ENCODE results near the gene TYW1B.
"Not testable (repeated sequence)": the region's sequence is repeated elsewhere in the genome, so short reads cannot be mapped to it uniquely, and the experiment has no call there.

TYW1B gene

GRCh38 chr7:72577107-72577506, 250.9 kb downstream of the TYW1B start:
- no peak for DNase-seq (ENCODE audit: low read depth, low spot score)
- Histone ChIP-seq H3K9me3 (ENCODE audit: insufficient read depth, low read length) (no peaks in the 10 kb centered on the region), H3K4me1 (ENCODE audit: insufficient read depth, insufficient read length) (no peaks in the 10 kb centered on the region), H3K4me3 (ENCODE audit: insufficient read length, low read depth) (no peak overlapping the region), H3K27me3 (ENCODE audit: insufficient read depth, insufficient read length) (no peaks in the 10 kb centered on the region), H3K9ac (ENCODE audit: insufficient read length, low read depth) (no peak overlapping the region), H3K36me3 (ENCODE audit: insufficient read depth, insufficient read length, low read length) (no peaks in the 10 kb centered on the region)
- TF ChIP-seq SUZ12 (IDR thresholded peaks at IDR 0.05; ENCODE audit: extremely low read depth, insufficient read depth, insufficient read length) (no peak), ZNF274 (IDR thresholded peaks at IDR 0.05; ENCODE audit: low read depth, low read length) (no peak), YY1 (IDR thresholded peaks at IDR 0.05; ENCODE audit: insufficient read depth, insufficient read length) (no peak)

GRCh38 chr7:72561988-72562387, 266.0 kb downstream of the TYW1B start:
- H3K4me1 ChIP-seq (ENCODE audit: insufficient read depth, insufficient read length); DNase-seq (ENCODE audit: low read depth, low spot score); H3K27me3 ChIP-seq (ENCODE audit: insufficient read depth, insufficient read length); H3K9ac ChIP-seq (ENCODE audit: insufficient read length, low read depth); H3K9me3 ChIP-seq (ENCODE audit: insufficient read depth, low read length); H3K36me3 ChIP-seq (ENCODE audit: insufficient read depth, insufficient read length, low read length); H3K4me3 ChIP-seq (ENCODE audit: insufficient read length, low read depth): not testable (repeated sequence)

DNA sequence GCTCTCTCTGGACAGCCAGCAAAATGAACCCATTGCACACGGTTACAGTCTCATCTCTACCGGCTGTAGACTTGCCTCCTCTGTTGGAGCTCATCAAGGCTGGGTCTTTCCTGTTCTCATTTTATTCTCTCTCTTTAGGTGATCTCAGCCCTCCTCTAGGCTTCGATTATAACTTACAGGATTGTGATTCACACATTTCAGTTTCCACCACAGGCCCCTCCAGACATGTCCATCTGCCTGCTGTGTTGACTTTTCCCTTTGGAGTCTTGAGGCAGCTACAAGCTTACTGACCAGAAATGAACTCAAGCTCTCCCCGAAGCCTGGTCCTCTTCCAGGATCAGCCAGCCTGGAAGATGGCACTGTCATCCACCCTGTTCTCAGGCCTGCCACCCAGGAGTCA, 268.5 kb downstream of the TYW1B start:
- not testable (repeated sequence) for H3K9me3 ChIP-seq (ENCODE audit: insufficient read depth, low read length); H3K9ac ChIP-seq (ENCODE audit: insufficient read length, low read depth); H3K27me3 ChIP-seq (ENCODE audit: insufficient read depth, insufficient read length); H3K4me1 ChIP-seq (ENCODE audit: insufficient read depth, insufficient read length); H3K36me3 ChIP-seq (ENCODE audit: insufficient read depth, insufficient read length, low read length); DNase-seq (ENCODE audit: low read depth, low spot score); H3K4me3 ChIP-seq (ENCODE audit: insufficient read length, low read depth)

DNA sequence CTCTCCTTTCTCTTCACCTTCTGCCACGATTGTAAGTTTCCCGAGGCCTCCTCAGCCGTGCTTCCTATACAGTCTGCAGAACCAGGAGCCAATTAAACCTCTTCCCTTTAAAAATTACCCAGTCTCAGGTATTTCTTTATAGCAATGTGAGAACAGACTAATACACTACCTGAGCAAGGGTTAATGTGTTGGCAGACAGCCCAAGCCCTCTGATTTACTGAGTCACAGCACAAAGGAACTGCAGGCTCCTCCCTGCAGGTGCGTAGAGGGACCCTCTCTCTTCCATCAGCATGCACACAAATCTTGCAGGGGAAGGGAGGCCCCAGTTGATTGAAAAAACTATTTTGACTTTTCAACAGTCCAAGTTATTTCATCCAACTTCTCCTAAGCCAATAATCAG, 271.3 kb downstream of the TYW1B start:
- H3K9ac ChIP-seq (ENCODE audit: insufficient read length, low read depth); H3K27me3 ChIP-seq (ENCODE audit: insufficient read depth, insufficient read length); H3K9me3 ChIP-seq (ENCODE audit: insufficient read depth, low read length); DNase-seq (ENCODE audit: low read depth, low spot score); H3K4me3 ChIP-seq (ENCODE audit: insufficient read length, low read depth); H3K4me1 ChIP-seq (ENCODE audit: insufficient read depth, insufficient read length); H3K36me3 ChIP-seq (ENCODE audit: insufficient read depth, insufficient read length, low read length): not testable (repeated sequence)

- H3K4me3 ChIP-seq (ENCODE audit: insufficient read length, low read depth); H3K9me3 ChIP-seq (ENCODE audit: insufficient read depth, low read length); DNase-seq (ENCODE audit: low read depth, low spot score); H3K27me3 ChIP-seq (ENCODE audit: insufficient read depth, insufficient read length); H3K9ac ChIP-seq (ENCODE audit: insufficient read length, low read depth); H3K36me3 ChIP-seq (ENCODE audit: insufficient read depth, insufficient read length, low read length); H3K4me1 ChIP-seq (ENCODE audit: insufficient read depth, insufficient read length): not testable (repeated sequence)
Measured at GRCh38 chr7:72555238-72555637, 272.8 kb downstream of the TYW1B start.

GRCh38 chr7:72554401-72554800, 273.6 kb downstream of the TYW1B start:
- not testable (repeated sequence) for H3K4me3 ChIP-seq (ENCODE audit: insufficient read length, low read depth); H3K9ac ChIP-seq (ENCODE audit: insufficient read length, low read depth); DNase-seq (ENCODE audit: low read depth, low spot score); H3K36me3 ChIP-seq (ENCODE audit: insufficient read depth, insufficient read length, low read length); H3K4me1 ChIP-seq (ENCODE audit: insufficient read depth, insufficient read length); H3K9me3 ChIP-seq (ENCODE audit: insufficient read depth, low read length); H3K27me3 ChIP-seq (ENCODE audit: insufficient read depth, insufficient read length)

DNA sequence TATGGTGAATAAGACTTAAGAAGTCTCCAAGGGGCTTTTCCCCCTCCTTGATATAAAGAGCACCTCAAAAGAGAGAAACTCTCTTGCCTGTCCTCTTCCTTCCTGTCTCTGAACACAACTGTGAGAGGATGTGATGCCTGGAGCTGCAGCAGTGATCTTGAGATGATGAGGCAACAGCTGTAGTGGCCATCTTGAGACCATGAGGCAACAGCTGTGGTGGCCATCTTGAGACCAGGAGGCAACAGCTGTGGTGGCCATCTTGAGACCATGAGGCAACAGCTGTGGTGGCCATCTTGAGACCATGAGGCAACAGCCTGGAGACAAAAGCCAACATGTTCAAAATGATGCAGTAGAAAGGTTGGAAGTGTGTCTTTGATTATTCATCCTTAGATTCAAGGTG, 277.5 kb downstream of the TYW1B start:
- not testable (repeated sequence) for H3K4me1 ChIP-seq (ENCODE audit: insufficient read depth, insufficient read length); H3K9ac ChIP-seq (ENCODE audit: insufficient read length, low read depth); H3K36me3 ChIP-seq (ENCODE audit: insufficient read depth, insufficient read length, low read length); DNase-seq (ENCODE audit: low read depth, low spot score); H3K27me3 ChIP-seq (ENCODE audit: insufficient read depth, insufficient read length); H3K9me3 ChIP-seq (ENCODE audit: insufficient read depth, low read length); H3K4me3 ChIP-seq (ENCODE audit: insufficient read length, low read depth)

GRCh38 chr7:72546586-72547237, 281.3 kb downstream of the TYW1B start:
- not testable (repeated sequence) for H3K9ac ChIP-seq (ENCODE audit: insufficient read length, low read depth); H3K27me3 ChIP-seq (ENCODE audit: insufficient read depth, insufficient read length); H3K9me3 ChIP-seq (ENCODE audit: insufficient read depth, low read length); H3K4me1 ChIP-seq (ENCODE audit: insufficient read depth, insufficient read length); DNase-seq (ENCODE audit: low read depth, low spot score); H3K4me3 ChIP-seq (ENCODE audit: insufficient read length, low read depth); H3K36me3 ChIP-seq (ENCODE audit: insufficient read depth, insufficient read length, low read length)

DNA sequence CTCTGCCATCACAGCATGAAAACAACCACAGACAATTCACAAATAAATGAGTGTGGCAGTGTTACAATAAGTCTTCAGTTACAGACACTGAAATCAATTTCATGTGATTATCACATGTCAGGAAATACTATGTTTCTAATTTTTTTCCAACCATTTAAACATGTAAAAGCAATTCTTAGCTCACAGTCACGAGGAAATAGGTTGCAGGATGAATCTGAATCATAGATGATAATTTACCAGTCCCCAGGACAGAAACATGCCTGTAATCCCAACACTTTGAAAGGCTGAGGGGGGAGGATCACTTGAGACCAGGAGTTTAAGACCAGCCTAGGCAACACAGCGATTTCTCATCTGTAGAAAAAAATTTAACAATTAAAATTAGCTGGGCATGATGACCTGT, 283.5 kb downstream of the TYW1B start:
- H3K4me3 ChIP-seq (ENCODE audit: insufficient read length, low read depth); H3K9ac ChIP-seq (ENCODE audit: insufficient read length, low read depth); H3K4me1 ChIP-seq (ENCODE audit: insufficient read depth, insufficient read length); H3K27me3 ChIP-seq (ENCODE audit: insufficient read depth, insufficient read length); DNase-seq (ENCODE audit: low read depth, low spot score); H3K9me3 ChIP-seq (ENCODE audit: insufficient read depth, low read length); H3K36me3 ChIP-seq (ENCODE audit: insufficient read depth, insufficient read length, low read length): not testable (repeated sequence)
